Measurements from ENCODE around the gene CD28.
A peak's percentile ranks its signal among the peaks of the same experiment; 100 is the strongest.

Gene CD28

GRCh38 chr2:203718087-203718486 is 11.6 kb downstream of the CD28 start:
- DNase-seq (ENCODE audit: low spot score) = no peak

- no peak for DNase-seq (ENCODE audit: low spot score)
Observed at GRCh38 chr2:203719456-203720410, 13.3 kb downstream of the CD28 start.

DNA sequence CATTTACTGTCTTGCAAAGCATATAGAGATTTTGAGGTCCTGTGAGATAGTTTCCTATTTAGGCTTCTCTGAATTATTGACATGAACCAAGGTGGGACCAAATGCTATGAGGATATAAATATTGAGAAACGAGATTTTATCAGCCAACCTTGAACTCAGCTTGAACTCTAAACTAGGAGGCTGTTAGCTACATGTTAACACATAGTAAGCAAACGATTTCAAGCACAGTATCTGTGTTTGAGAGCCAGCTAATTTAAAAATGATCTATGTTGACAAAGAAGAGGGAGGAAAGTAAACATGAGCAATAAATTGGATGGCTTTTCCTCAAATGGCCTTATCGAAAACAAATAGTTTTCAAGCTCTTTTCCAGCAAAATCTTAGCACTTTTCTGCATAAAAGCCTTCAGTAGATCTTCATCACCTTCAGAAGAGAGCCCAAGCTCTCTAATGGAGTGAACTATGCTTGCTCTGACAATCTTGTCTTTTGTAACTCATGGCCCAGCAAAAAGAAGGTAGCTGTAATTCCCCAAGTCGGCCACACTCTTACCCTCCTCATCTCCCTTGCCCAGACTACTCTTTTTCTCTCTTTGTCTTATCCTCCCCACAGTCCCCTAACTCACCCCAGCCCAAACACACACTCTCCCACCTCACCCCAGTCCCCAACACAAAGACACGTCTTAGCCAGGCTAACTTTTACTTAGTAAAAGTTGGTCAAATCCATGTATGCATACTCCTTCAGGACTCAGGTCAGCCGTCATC is 14.7 kb downstream of the CD28 start:
- DNase-seq (ENCODE audit: low spot score) = no peak

- no peak for DNase-seq (ENCODE audit: low spot score)
Observed at GRCh38 chr2:203721781-203722300, 15.4 kb downstream of the CD28 start.

DNA sequence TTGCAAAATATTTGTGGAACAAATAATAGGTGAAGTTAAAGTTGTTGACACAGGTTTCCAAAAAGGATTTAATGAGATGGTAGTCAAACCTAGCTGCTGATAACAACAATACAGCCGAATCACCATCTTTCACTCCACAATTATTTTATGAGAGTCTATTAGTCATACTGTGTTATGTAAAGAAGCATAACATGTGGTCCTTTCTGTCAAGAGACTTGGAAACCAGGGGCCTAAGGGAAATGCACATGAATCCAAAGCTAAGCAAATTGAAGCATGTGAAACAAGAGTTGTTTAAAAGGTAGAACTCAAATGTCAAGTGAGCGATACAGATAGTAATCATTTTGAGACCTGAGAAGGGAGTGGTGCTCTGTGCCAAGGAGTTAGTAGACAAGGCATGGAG is 16.0 kb downstream of the CD28 start:
- DNase-seq (ENCODE audit: low spot score) = peak; percentile 29

DNA sequence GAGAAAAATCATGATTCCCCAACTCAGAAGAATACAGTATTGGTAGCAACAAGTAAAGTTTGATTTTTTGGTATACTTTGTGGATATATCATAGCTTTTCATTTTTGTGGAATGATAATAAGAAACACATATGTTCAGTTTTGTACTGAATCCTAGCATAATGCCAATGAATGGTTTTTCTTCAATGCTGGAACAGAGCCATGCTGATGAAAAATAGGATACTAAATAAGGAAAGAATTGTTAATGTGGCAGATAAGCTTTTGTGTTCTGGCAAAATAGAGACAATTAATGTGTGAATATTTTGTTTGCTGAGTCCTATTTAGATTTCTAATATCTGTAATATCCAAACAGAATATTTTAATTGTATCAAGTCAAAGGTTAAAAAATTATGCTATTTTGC is 21.9 kb downstream of the CD28 start:
- DNase-seq (ENCODE audit: low spot score) = no peak

GRCh38 chr2:203730076-203730729 is 23.8 kb downstream of the CD28 start:
- peak; percentile 12 for DNase-seq (ENCODE audit: low spot score)

GRCh38 chr2:203730883-203731282 is 24.4 kb downstream of the CD28 start:
- DNase-seq (ENCODE audit: low spot score) = no peak

GRCh38 chr2:203732092-203732952 is 25.9 kb downstream of the CD28 start:
- DNase-seq (ENCODE audit: low spot score) = no peak

DNA sequence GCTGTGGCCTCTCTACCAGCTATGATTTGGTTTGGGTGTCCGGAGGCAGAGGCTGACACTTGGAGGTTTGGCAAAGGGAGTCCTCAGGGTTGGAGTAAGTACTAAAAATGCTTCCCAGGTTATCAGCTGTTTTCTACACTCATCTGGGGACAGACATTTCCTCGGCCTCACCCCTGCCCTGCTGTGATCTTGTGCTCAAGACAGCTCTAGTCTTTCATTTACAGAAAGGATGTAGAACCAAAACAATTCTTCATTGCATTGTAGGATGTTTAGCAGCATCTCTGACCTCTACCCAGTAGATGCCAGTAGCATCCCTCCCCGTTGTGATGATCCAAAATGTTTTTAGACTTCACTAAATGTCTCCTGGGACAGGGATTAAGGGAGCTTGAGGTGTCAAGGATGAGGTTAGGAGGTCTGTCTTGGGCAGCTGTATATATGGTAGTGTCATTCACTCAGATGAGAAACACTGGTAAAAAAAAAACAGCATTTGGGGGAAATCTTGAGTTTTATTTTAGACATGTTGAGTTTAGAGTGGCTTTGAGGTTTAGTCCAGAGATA is 26.6 kb downstream of the CD28 start:
- DNase-seq (ENCODE audit: low spot score) = no peak

DNA sequence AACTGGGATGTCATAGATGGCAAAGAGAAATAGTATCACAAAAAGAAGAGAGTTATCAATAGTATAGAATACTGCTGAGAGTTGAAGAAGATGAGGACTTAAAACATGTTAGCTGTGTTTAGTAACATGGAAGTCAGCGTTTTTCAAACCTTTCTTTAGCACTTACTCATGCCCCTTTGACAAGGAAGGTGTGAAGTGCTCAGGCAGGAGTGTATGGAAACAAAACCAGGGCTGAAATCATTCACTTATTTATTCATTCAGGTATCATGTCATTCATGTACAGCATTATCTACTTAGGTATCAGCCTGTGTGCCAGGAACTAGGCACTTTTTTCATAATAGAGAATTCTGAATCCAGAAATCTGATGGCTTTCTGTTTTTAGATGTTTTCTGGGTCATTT is 27.2 kb downstream of the CD28 start:
- DNase-seq (ENCODE audit: low spot score) = no peak

DNA sequence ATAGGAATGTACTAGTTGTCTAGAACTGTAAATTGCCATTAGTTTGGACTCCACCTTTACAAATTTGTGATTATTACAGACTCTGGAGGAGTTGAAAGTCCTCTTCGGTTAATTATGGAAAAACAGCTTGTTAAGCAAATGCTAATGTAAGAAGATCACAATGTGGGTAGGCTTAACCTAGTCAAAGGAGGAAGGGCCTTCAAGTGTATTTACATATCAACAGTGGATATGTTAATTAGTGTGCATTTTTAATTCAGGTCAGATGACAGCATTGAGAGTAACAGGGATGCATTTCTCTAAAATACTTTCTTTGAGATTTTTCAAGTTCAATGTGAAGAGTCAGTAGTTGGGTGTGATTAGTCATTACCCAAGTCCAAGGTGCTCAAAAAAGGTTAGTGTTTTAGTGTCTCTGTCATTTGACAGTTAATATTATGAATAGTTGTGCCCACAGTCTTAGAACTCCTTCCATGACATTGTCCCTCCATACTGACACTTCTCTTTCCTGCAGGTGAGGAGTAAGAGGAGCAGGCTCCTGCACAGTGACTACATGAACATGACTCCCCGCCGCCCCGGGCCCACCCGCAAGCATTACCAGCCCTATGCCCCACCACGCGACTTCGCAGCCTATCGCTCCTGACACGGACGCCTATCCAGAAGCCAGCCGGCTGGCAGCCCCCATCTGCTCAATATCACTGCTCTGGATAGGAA is 28.0 kb downstream of the CD28 start:
- DNase-seq (ENCODE audit: low spot score) = no peak

DNA sequence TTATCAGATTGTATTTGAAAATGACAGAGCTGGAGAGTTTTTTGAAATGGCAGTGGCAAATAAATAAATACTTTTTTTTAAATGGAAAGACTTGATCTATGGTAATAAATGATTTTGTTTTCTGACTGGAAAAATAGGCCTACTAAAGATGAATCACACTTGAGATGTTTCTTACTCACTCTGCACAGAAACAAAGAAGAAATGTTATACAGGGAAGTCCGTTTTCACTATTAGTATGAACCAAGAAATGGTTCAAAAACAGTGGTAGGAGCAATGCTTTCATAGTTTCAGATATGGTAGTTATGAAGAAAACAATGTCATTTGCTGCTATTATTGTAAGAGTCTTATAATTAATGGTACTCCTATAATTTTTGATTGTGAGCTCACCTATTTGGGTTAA is 30.9 kb downstream of the CD28 start:
- DNase-seq (ENCODE audit: low spot score) = no peak

GRCh38 chr2:203739351-203739750 is 32.9 kb downstream of the CD28 start:
- no peak for DNase-seq (ENCODE audit: low spot score)

GRCh38 chr2:203740871-203741281 is 34.4 kb downstream of the CD28 start:
- DNase-seq (ENCODE audit: low spot score) = peak; percentile 49

DNA sequence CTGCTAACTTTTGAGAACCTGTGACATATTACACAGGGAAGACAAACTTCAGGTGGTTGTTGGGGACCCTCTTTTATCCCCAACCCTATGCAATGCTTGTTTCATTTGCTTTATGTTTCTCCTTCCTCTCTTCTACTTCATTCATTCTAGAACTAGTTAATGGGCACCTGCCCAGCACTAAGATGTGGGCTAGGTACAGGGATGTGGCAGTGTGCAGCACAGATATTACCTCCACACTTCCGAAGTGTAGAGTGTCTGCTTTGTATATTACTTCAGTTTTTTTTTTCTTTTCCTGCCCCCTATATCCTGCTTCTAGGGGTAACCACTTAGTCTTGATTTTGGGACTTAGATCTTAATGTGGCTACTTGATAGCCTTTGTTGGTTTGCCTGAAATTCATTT is 35.1 kb downstream of the CD28 start:
- DNase-seq (ENCODE audit: low spot score) = no peak

DNA sequence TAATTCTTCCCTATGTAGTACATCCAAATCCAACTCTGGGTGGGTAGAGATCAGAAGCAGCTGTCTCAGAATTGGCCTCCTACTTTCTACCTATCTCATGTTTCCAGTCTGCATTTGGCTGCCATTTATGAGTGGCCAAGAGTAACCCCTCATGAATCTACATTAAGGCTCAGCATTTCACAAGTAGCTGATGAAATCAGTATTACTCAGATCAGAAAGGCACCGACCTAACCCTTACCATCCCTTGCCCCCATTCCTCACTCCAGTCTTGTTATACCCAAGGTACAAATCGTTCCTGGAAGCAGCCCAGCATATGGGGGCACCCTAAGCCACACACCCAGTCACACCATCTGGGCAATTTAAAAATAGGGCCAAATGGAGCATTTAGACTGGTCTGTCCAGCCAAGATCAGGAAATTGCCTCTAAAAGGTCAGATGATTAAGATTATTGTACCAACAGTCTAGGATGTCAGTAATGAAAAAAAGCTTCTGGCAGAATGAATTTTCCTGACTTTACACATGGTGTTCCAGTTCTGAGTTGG is 37.1 kb downstream of the CD28 start:
- peak; percentile 55 for DNase-seq (ENCODE audit: low spot score)

- DNase-seq (ENCODE audit: low spot score) = no peak
Observed at GRCh38 chr2:203744091-203744490, 37.7 kb downstream of the CD28 start.

DNA sequence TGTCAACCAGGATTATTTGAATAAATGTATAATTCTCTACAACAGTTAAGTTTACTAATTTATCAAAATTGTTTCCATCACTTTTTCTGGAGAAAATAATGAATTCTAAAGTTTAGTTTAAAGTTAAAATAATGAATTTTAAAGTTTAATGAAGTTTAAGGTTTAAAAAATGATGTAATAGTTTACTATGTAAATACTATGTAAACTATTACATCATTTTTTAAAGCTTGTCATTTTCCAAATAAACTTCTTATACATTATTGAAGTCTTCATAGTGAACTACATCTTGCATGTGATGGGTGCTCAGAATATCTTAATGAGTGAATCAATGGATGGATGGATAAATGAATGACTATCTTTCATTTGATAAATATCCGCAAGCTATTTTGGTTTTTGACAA is 38.8 kb downstream of the CD28 start:
- no peak for DNase-seq (ENCODE audit: low spot score)

Measured in GM03348 (cell line).